GM23338 (cell line): ENCODE measurements around the gene USH2A. TPM values are rescaled to one million over a fixed set of nuclear protein-coding genes. Genes with fewer than 3 reads are reported as not detected.

Experiments
- ATAC-seq: fragments of 200-7000 bp; cut with Tn5 transposase; 3 replicates; pipeline ENCODE4 v1.9.1; 2020
- DNase-seq: peaks from one replicate; pipeline ENCODE4 v3.0.0-alpha.2; 2015; ENCODE audit warnings: low spot score
- H2AFZ ChIP-seq: fragments of 200-600 bp; sonication (generic); 2 replicates; pipeline ENCODE4 v1.8.0; 2016; ENCODE audit warnings: antibody characterized with exemption, mild to moderate bottlenecking, moderate library complexity
- H3F3A ChIP-seq: fragments of 200-600 bp; sonication (generic); replicated peaks from 2 replicates; pipeline ENCODE4 v1.8.0; 2017; ENCODE audit warnings: antibody characterized with exemption, mixed run types, low read depth
- H3K27ac ChIP-seq: fragments of 200-600 bp; sonication (generic); 2 replicates; pipeline ENCODE4 v1.6.1; 2016; ENCODE audit warnings: low read depth
- H3K27me3 ChIP-seq: fragments of 200-600 bp; sonication (generic); 2 replicates; pipeline ENCODE4 v1.8.0; 2016; ENCODE audit warnings: mild to moderate bottlenecking, mixed run types, moderate library complexity; ENCODE audit not compliant: insufficient read depth
- H3K36me3 ChIP-seq: fragments of 200-600 bp; sonication (generic); 2 replicates; pipeline ENCODE4 v1.8.0; 2016; ENCODE audit warnings: mild to moderate bottlenecking; ENCODE audit not compliant: insufficient read depth
- H3K4me1 ChIP-seq: fragments of 200-600 bp; sonication (generic); 2 replicates; pipeline ENCODE4 v1.8.0; 2016; ENCODE audit warnings: mild to moderate bottlenecking, moderate library complexity; ENCODE audit not compliant: insufficient read depth
- H3K4me2 ChIP-seq: fragments of 200-600 bp; sonication (generic); 2 replicates; pipeline ENCODE4 v1.7.1; 2017; ENCODE audit warnings: mixed run types
- H3K4me3 ChIP-seq: fragments of 200-600 bp; sonication (generic); 2 replicates; pipeline ENCODE4 v1.6.1; 2016; ENCODE audit warnings: mixed run types
- H3K79me2 ChIP-seq: fragments of 200-600 bp; sonication (generic); replicated peaks from 2 replicates; pipeline ENCODE4 v1.8.0; 2017; ENCODE audit warnings: mild to moderate bottlenecking; ENCODE audit not compliant: insufficient read depth
- H3K9me2 ChIP-seq: fragments of 200-600 bp; sonication (generic); 2 replicates; pipeline ENCODE4 v1.8.0; 2017; ENCODE audit not compliant: insufficient read depth
- H4K20me1 ChIP-seq: fragments of 200-600 bp; sonication (generic); replicated peaks from 2 replicates; pipeline ENCODE4 v1.8.0; 2017; ENCODE audit warnings: mild to moderate bottlenecking; ENCODE audit not compliant: insufficient read depth
- H3K27ac Mint-ChIP-seq: 2 replicates; pipeline ENCODE4 v1.8.0; 2020; ENCODE audit warnings: inconsistent platforms, mild to moderate bottlenecking, moderate library complexity, mixed read lengths
- H3K27me3 Mint-ChIP-seq: 3 replicates; pipeline ENCODE4 v1.8.0; 2022; ENCODE audit warnings: low read depth, mild to moderate bottlenecking, moderate library complexity, mixed read lengths, inconsistent platforms; ENCODE audit not compliant: insufficient read depth, poor library complexity
- H3K36me3 Mint-ChIP-seq: 3 replicates; pipeline ENCODE4 v1.8.0; 2021; ENCODE audit warnings: low read depth, mild to moderate bottlenecking, inconsistent platforms, moderate library complexity, mixed read lengths
- H3K4me1 Mint-ChIP-seq: 3 replicates; pipeline ENCODE4 v1.8.0; 2020; ENCODE audit warnings: mild to moderate bottlenecking, inconsistent platforms, mixed read lengths
- H3K4me3 Mint-ChIP-seq: 3 replicates; pipeline ENCODE4 v1.8.0; 2021; ENCODE audit warnings: moderate library complexity, mild to moderate bottlenecking, inconsistent platforms, mixed read lengths
- H3K9me3 Mint-ChIP-seq: 3 replicates; pipeline ENCODE4 v1.8.0; 2020; ENCODE audit warnings: moderate library complexity, mild to moderate bottlenecking, inconsistent platforms, mixed read lengths
- CREB1 ChIP-seq: fragments of 250-450 bp; sonication (Bioruptor Pico); IDR thresholded peaks from 2 replicates; pipeline ENCODE4 v1.5.0; 2020; ENCODE audit warnings: low read depth, mild to moderate bottlenecking, moderate library complexity
- ETS1 ChIP-seq: IDR thresholded peaks from 2 replicates; pipeline ENCODE4 v1.6.1; 2016; ENCODE audit warnings: antibody characterized with exemption
- EZH2 ChIP-seq: fragments of 200-600 bp; sonication (generic); IDR thresholded peaks from one replicate; pipeline ENCODE4 v1.8.0; 2017; ENCODE audit warnings: antibody characterized with exemption, mild to moderate bottlenecking, low read depth; ENCODE audit not compliant: unreplicated experiment
- JUNB ChIP-seq: IDR thresholded peaks from one replicate; pipeline ENCODE4 v1.6.1; 2016; ENCODE audit warnings: antibody characterized with exemption; ENCODE audit not compliant: unreplicated experiment
- POLR2AphosphoS5 ChIP-seq: IDR thresholded peaks from 2 replicates; pipeline ENCODE4 v1.6.1; 2016; ENCODE audit warnings: antibody characterized with exemption, low read depth
- REST ChIP-seq: IDR thresholded peaks from one replicate; pipeline ENCODE4 v1.6.1; 2018; ENCODE audit warnings: antibody characterized with exemption; ENCODE audit not compliant: unreplicated experiment
- STAT1 ChIP-seq: IDR thresholded peaks from one replicate; pipeline ENCODE4 v1.6.1; 2016; ENCODE audit warnings: antibody characterized with exemption; ENCODE audit not compliant: unreplicated experiment
- ZNF114 ChIP-seq: fragments of 250-450 bp; sonication (Bioruptor Pico); IDR thresholded peaks from 2 replicates; pipeline ENCODE4 v1.5.0; 2020; ENCODE audit warnings: mild to moderate bottlenecking, moderate library complexity
- ZNF331 ChIP-seq: fragments of 250-450 bp; sonication (Bioruptor Pico); IDR thresholded peaks from 2 replicates; pipeline ENCODE4 v1.5.0; 2020; ENCODE audit warnings: low read depth, mild to moderate bottlenecking, moderate library complexity
- ZNF462 ChIP-seq: fragments of 250-450 bp; sonication (Bioruptor Pico); IDR thresholded peaks from 2 replicates; pipeline ENCODE4 v1.5.0; 2020; ENCODE audit warnings: mild to moderate bottlenecking, moderate library complexity
- polyA plus RNA-seq: library from polyadenylated mRNA; unstranded; fragments of >200 nt; fragmentation: Nextera tagmentation; extraction: Ambion mirVana; gene quantifications from 2 replicates; pipeline ENCODE4 v1.2.1, GENCODE V29; 2016
- total RNA-seq: library from RNA; depleted of rRNA; stranded (reverse); fragments of >200 nt; shearing (Covaris generic); gene quantifications from 2 replicates; pipeline ENCODE4 v1.2.3, GENCODE V29; 2014

The USH2A gene
- total and polyA plus RNA-seq, 2 experiments from 2014 or later, result 0.03 TPM

- TF ChIP-seq ZNF462 (CRISPR knock-in tag) (no peak), STAT1 (no peak)
Observed at GRCh38 chr1:216325946-216326345, 97.3 kb downstream of the USH2A start (continued).

GRCh38 chr1:216325336-216325735, 97.9 kb downstream of the USH2A start:
- no peak for ATAC-seq
- no peak overlapping the region for H2AFZ ChIP-seq
- H3K4me2 ChIP-seq, result no peak overlapping the region
- no peak overlapping the region for H3K27ac Mint-ChIP-seq
- no peak for DNase-seq
- H3K4me3 ChIP-seq, result no peak overlapping the region
- H3K27ac ChIP-seq, result no peak overlapping the region
- no peaks in the 10 kb centered on the region for H3K36me3 ChIP-seq
- H3K4me3 Mint-ChIP-seq, result no peak overlapping the region
- H3K4me1 ChIP-seq, result no peaks in the 10 kb centered on the region
- H3K79me2 ChIP-seq, result no peaks in the 10 kb centered on the region
- no peaks in the 10 kb centered on the region for H3K27me3 Mint-ChIP-seq
- H3K4me1 Mint-ChIP-seq, result no peaks in the 10 kb centered on the region
- no peaks in the 10 kb centered on the region for H3K36me3 Mint-ChIP-seq
- H3K9me2 ChIP-seq, result no peaks in the 10 kb centered on the region
- no peaks in the 10 kb centered on the region for H3K9me3 Mint-ChIP-seq
- no peaks in the 10 kb centered on the region for H3F3A ChIP-seq
- no peaks in the 10 kb centered on the region for H4K20me1 ChIP-seq
- H3K27me3 ChIP-seq, result no peaks in the 10 kb centered on the region
- TF ChIP-seq POLR2AphosphoS5 (no peak), ZNF114 (CRISPR knock-in tag) (no peak), EZH2 (no peak), CREB1 (CRISPR knock-in tag) (no peak), ZNF331 (CRISPR knock-in tag) (no peak), ETS1 (no peak), JUNB (no peak), REST (no peak)
